COLO668 (cell line): ENCODE results near the gene PHGDH.

Source experiments
- DNase-seq: peaks from one replicate; lab custom pipeline; 2025; ENCODE audit not compliant: unreplicated experiment; lab: John Stamatoyannopoulos, UW

The PHGDH gene

GRCh38 chr1:119711804-119712341 is at the start of gene PHGDH:
PHGDH (plus strand) TSS chr1:119711934; CDS start chr1:119712023, 89 bp downstream.
- DNase-seq = peak; percentile 83

GRCh38 chr1:119662034-119662437 is 49.7 kb upstream of the PHGDH start:
- DNase-seq = no peak

DNA sequence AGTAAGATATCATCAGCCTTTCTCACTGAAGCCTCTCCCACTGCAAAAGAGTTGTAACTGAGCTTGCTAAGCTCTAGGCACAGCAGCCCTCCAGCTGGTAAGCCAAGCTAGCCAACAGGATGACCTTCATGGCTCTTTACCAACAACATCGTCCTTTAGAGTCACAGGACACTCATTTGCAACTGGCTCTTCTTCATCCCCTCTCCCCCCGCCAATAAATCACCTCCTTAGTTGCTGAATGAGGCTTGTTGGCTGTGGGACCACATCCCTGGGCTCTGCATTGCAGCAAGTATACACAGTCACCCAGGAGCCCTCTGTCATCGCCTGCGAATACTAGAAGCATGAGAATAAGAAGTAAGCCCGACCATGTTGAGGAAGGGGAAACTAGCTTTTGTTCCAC is 47.7 kb upstream of the PHGDH start:
- no peak for DNase-seq

GRCh38 chr1:119667173-119667572 is 44.6 kb upstream of the PHGDH start:
- no peak for DNase-seq

- no peak for DNase-seq
Measured at GRCh38 chr1:119670898-119671297, 40.8 kb upstream of the PHGDH start.

DNA sequence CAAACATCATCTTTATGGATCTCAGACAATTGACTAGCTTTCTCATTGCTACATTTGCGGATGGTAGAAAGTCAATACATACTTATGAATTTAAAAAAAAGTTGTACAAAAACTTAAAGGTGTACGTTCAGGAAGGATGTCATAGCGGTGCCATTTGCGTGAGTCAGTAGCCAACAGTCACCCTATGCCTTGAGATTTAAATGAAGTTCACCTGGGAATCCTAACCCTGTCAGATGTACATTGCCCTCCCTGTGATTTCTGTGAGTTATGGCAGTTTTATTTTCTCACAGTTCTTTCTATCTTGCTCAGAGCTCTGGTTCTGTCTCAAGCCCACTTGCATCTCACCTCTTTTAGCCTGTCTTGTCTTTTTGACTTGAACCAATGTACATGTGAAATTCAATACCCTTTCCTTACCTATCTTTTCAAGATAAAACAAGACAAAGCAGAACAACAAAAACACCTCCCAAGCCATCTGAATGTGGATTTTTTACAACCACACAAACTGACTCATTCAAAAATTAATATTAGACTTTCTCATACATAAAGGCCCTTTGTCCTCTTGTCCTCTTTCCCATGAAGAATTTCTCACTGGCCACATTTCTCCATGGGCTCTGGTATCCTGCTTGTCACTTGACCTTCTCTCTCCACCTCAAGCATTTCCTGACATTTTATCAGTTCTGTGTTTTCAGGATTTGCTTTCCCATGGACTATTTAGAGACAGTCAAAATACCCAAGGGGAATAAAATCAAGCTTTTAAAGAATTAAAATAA is 38.4 kb upstream of the PHGDH start:
- no peak for DNase-seq

DNA sequence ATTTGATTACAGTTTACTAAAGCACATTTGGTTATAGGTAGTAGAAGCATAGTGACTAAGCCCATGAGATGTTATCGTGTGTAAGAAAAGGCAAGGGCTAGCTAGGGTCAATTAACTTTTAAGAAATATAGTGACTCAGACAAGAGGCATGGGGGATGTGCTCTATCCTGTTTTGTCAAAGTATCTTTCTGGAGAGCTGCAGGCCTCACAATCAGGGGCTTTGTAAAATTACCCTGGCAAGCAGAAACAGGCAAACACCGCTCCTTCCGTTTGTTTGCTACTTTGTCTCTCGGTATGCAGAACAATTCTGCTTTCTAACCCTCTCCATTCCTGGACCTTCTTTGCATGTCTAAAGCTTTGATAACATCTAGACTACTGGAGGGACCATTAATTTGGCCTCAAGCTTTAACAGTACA is 37.6 kb upstream of the PHGDH start:
- no peak for DNase-seq

- DNase-seq = peak; percentile 67
Measured at GRCh38 chr1:119674835-119675289, 36.9 kb upstream of the PHGDH start.

GRCh38 chr1:119675349-119676345 is 36.1 kb upstream of the PHGDH start:
- DNase-seq = peak; percentile 79

DNA sequence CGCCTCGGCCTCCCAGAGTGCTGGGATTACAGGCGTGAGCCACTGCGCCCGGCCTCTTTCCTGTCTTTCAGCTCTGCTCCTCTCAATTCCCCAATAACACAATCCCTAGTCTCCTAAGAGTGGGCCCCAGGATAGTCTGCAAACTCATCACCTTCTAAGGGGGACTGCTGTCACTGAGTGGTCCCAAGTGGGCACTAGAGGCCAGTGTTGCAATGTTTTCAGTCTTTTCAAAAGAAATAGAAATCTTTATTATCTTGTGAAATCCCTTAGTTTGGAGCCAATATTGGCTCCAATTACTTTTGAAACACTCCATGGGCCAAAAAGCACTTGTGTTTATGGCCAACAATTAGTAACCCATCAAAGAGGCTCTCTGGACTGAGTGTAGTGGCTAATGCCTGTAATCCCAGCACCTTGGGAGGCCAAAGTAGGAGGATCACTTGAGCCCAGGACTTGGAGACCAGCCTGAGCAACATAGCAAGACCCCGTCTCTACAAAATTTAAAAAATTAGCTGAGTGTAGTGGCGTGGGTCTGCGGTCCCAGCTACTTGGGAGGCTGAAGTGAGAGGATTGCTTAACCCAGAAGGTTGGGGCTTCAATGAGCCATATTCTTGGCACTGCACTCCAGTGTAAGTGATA is 35.0 kb upstream of the PHGDH start:
- DNase-seq = no peak

DNA sequence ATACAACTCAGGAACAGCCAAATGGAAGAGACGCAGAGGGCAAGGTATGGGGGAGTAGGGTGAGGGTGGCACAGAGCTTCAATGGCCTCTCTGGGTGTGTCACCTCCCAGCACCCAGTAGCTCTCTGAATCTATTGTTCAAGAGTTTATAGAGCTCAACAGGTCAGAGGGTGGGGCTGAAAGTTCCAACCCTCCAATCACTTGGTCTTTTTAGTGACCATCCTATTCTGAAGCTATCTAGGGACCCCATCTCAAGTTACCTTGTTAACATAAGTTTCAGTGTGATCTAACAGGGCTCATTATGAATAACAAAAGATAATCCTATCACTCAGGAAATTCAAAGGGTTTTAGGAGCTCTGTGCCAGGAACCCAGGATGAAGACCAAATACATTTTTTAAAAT is 32.5 kb upstream of the PHGDH start:
- no peak for DNase-seq

DNA sequence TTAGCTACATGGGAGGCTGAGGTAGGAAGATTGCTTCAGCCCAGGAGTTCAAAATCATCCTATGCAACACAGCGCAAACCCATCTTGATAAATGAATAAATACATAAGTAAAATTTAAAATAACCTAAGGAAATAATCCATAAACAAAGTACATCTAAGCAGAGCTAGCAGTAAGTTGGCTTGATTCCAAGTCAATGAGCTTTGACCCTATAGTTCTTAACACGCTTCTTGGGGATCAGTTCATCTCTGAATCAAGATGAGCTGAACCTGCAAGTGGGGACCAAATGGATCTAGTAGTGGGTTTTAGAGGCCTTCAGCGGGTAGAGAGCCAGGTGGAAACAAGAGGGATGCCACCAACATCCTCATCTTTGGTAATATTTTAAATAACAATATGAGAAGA is 31.5 kb upstream of the PHGDH start:
- no peak for DNase-seq

DNA sequence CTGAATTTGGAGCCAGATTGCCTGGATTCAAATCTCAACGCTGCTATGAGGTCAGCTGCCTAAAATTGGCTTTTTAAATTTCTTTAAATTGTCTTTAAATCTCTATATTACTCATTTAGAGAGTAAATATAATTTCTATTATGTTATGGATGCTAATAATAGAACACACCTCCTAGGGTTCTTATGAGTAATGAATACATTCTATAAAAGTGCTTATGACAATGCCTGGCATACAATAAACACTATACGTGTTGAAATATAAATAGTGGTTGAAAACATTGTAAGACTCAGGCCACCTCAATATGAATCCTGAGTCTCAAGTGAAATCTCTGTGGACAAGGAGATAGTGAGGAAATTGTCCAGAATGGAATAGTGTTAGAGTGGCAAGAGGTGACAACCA is 31.0 kb upstream of the PHGDH start:
- DNase-seq = no peak

GRCh38 chr1:119681560-119681959 is 30.2 kb upstream of the PHGDH start:
- DNase-seq = no peak

DNA sequence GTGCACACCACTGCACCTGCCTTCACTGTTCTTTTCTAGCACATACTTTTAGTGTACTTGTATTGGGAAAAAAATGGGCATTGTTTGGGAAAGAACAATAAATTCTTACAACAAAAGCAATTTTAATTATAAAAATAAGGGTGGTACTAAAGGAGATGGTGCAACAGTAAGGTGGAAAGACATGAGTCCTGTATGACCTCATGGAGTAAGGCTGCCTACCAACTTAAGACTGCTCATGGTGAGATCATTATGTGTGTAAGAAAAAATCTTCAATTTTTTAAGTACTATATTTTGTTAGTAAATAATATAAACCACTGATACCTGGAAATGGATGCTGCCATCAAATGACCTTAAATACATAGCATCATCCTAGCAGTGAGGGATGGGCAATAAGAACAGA is 29.6 kb upstream of the PHGDH start:
- DNase-seq = no peak

DNA sequence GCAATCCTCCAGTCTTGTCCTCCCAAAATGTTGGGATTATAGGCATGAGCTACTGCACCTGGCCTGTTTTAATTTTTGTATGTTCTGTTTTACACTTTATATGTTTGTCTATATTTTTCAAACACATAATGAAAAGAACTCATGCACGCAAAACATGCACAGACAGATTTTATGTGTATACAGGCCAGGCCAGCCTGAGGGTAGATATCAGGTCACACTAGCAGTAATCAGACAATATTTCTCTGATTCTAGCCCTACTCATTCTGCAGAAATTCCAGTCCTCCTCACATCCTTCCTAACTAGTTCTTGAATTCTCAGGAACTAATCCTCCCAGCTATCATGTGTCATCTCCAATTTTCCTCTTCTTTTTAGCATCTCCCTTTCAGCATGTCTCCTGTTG is 27.8 kb upstream of the PHGDH start:
- DNase-seq = no peak

DNA sequence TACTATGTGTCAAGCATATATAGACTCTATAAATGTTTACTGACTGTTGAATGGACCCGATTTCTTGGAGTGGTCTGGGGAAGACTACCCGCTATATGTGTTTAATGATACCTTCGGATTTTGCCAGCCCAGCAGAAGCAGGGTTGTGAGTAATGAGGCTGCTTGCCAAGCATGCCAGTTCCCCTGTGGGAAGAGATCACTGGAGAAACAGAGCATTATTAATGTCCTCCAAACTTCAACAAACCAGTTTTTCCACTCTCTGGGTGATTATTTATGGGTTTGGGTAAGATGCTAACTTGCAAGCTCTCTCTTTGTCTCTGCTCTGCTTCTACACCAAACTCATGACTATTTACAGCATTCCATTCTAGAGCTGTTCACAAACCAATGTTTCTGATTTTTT is 25.1 kb upstream of the PHGDH start:
- DNase-seq = no peak

DNA sequence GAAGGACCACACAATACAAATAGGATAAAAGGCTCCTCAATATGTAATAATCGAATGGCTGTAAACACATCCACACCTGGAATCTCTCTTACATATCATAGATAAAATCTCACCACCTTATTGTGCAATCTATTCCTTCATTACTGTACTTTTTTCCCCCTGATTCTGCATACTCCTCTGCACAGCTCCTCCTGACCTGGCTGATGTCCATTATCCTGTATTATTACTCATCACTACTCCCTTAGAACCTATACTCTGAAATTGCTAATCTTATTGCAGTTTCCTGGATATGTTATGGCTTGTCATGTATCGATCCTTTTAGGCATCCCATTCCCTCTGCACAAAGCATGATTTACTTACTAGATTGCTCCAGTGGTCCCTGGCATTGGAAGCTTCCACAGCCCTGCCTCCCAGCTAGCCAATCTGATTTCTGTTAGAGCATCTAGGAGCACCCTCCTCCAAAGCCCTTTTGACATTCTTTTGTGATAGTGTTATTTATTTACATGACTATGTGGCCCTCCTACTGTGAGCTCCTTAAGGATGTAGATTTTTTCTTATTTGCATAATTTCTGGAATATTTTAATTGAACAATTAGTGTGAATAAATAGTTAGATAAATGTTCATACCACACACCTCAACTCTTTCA is 24.2 kb upstream of the PHGDH start:
- no peak for DNase-seq

GRCh38 chr1:119688810-119689209 is 22.9 kb upstream of the PHGDH start:
- no peak for DNase-seq

DNA sequence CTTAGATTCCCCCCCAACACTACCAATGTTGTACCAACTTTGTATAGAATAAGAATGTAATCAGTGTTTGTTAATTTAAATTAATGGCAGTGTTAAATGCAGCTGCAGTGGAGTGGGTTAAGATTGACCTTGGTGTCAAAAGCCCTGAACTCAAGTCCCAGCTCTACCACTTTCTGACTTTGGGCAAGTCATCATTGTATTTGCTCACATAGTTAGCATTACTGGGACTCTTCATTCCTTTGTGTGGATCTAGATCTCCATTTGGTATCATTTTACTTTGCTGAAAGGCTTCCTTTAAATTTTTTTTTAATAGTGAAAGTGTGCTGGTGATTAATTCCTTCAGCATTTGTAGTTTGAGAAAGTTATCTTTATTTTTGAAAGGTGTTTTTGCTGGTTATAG is 22.2 kb upstream of the PHGDH start:
- DNase-seq = no peak

DNA sequence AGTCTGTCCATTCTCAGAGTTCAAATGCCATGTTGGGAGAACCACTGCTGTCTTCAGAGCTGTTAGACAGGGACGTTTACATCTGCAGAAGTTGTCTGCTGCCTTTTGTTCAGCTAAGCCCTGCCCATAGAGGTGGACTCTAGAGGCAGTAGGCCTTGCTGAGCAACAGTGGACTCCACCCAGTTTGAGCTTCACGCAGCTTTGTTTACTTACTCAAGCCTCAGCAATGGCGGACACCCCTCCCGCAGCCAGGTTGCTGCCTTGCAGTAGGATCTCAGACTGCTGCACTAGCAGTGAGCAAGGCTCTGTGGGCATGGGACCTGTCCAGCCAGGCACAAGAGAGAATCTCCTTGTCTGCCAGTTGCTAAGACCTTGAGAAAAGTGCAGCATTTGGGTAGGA is 14.9 kb upstream of the PHGDH start:
- DNase-seq = peak; percentile 25
